Left kidney (tissue), 8 donors: ENCODE measurements around the gene PRR20B. TPM values are rescaled to one million over a fixed set of nuclear protein-coding genes. Genes with fewer than 3 reads are reported as not detected.
"Not testable (repeated sequence)": the region's sequence is repeated elsewhere in the genome, so short reads cannot be mapped to it uniquely, and the experiment has no call there.

Experiments used
- DNase-seq: peaks from one replicate; pipeline ENCODE4 v3.0.0-alpha.2; 2013
- long read RNA-seq, 8 donors: transcript quantifications; one replicate each; lab custom pipeline, GENCODE V29; 2026
- polyA plus RNA-seq: library from polyadenylated mRNA; unstranded; fragments of 120-200 nt; gene quantifications from one replicate; pipeline ENCODE4 v1.2.1, GENCODE V29; 2013; ENCODE audit not compliant: insufficient read length

The PRR20B gene
- not detected for polyA plus RNA-seq
- long read RNA-seq, donor 1, result 0 reads
- long read RNA-seq, donor 2, result 0 reads
- long read RNA-seq, donor 3, result 0 reads
- long read RNA-seq, donor 4, result 0 reads
- long read RNA-seq, donor 5, result 0 reads
- long read RNA-seq, donor 6, result 0 reads
- long read RNA-seq, donor 7, result 0 reads
- long read RNA-seq, donor 8, result 0 reads

DNA sequence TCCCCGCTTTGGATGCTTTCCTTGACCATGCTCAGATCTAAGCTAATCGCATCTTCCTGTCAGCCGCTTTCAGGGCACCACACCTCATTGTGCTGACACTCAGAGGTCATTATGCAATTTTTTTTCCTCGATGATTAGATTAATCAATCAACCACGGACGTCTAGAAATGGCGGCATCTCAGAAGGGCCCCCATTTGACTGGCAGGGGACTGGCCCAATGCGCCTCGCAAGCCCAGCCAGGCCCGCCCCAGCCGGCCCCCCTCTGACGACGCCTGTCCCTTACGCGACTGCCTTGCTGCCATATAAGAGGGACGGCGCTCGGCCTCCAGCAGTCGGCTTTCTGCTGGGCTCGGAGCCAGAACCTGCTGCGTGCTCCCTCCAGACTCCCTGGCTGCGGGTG, at the start of gene PRR20B:
Gene PRR20B, plus strand, starts transcription at position 301 of the 400 bp plus-strand sequence. CDS start 387 bp downstream, outside the sequence.
- not testable (repeated sequence) for DNase-seq

DNA sequence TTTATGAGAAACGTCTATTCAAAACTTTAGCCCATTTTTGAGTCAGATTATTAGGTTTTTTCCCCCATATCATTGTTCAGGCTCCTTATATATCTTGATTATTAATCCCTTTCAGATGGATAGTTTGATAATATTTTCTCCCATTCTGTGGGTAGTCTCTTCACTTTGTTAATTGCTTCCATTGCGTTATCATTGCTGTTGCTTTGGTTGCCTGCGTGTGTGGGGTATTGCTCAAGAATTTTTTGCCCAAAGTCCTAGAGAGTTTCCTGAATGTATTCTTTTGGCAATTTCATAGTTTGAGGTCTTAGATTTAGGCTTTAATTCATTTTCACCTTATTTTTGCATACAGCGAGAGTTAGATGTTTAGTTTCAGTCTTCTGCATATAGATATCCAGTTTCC, 32.3 kb upstream of the PRR20B start:
- DNase-seq, result no peak

DNA sequence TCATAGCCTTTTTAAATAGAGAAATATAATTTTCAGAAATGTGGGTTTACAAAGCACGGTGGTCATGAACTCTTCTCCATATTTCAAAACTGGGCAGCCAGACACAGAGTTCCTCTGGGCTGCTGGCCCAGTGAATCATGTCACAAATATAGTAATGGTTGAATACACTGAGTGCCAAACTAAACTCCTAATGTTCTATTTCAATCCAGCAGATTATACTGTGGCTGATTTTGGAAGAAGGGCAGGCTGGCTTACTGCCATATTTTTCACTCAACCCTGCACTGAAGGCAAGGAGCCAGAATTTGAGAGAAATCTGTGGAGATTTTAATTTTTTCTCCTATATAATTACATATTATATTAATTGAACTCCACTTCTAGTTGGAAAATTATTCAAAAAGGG, 23.6 kb upstream of the PRR20B start:
- no peak for DNase-seq

DNA sequence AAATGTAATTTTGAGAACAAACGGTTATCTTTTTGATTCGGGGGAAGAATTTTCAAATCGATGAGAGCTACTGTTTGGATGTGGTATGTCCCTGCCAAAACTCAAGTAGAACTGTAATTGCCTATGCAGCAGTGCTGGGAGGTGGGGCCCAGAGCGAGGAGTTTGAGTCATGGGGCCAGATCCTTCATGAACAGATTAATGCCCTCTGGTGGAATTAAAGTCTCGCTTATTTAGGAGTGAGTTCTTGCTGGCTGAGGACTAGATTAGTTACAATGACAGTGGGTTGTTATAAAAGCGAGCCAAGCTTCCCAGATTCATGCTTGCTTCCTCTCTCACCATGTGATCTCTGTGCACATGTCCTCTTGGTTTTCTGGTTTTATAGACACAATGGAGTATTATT, 18.4 kb upstream of the PRR20B start:
- DNase-seq, result no peak

DNA sequence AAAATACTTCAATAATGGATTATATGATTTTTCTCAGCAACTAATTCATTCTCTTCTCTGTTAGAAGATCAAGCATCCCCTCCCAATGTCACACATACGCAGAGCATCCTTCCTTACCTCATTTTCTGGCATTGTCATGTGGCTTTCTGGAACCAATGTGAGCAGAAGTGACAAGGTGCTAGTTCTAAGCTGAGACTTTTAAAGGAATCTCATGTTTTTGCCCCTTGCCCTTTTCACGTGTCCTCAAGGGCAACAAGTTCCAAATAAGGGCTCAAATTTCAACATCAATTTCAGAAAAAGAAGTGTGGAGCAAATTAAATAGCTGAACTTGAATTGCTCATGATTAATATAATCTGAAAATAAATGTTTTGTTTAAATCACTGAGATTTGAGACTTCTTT, 11.2 kb upstream of the PRR20B start:
- no peak for DNase-seq

DNA sequence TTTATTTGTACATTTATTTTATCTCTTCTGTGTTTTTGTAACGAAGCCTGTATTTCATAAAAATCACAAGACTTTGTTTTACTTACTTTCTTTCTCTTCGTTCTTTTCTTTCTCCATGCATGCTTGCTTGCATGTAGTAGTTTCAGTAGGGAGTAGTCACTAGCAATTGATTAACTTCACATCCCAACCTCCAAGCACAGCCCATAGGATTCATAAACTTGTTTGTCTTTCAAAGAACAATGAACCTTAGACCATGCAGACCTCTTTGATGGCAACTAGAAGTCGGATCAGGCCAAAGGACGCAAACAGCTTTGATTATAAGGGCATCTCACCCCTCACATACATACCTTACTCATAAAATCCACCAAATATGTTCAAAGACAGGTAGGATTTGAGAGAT, 9.7 kb upstream of the PRR20B start:
- no peak for DNase-seq

DNA sequence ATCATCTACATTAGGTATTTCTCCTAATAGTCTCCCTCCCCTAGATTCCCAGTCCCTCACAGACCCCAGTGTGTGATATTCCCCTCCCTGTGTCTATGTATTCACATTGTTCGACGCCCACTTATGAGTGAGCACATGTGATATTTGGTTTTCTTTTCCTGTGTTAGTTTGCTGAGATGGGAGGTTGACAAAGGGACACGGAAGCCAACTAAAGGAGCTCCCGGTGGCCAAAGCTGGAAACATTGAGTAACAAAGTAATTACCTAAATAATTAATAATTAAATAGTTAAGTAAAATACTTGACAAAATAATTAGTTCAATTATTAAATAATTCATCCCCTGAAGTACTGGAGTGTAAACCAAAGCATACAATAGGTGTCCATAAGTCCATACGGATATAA, 8.3 kb upstream of the PRR20B start:
- no peak for DNase-seq

DNA sequence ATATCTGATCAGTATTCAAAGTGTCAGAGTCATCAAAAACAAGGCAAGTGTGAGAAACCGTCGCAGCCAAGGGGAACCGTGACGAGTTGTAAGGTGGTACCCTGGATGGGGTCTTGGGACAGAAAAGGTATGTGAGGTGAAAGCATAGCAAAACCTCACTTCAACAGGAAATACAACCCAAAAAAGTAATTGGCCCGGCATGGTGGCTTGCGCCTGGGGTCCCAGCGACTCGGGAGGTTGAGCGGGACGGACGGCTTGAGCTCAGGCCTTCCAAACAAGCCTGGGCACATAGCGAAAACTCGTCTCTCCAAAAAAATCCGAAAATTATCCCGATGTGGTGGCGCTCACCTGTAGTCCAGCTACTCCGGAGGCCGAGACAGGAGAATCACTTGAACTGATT, 7.5 kb upstream of the PRR20B start:
- DNase-seq, result not testable (repeated sequence)

DNA sequence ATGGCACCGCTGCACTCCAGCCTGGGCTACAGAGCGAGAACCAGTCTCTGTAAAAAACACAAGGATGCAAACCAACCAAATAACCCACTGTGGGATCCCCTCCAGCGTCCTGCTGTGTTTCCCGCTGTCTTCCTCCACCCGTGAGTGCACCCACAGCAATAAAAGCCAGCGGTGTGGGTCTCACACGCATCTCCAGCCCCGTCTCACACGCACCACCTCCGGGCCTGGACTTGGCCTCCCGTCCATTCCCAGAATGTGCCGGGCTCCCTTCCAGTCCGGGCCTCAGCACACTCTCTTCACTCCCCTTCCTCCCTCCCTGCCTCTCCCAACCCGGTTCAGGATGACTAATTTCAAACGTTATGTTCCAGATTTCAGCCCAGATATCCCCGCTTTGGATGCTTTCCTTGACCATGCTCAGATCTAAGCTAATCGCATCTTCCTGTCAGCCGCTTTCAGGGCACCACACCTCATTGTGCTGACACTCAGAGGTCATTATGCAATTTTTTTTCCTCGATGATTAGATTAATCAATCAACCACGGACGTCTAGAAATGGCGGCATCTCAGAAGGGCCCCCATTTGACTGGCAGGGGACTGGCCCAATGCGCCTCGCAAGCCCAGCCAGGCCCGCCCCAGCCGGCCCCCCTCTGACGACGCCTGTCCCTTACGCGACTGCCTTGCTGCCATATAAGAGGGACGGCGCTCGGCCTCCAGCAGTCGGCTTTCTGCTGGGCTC, 6.9 kb upstream of the PRR20B start, which contains the start of gene PRR20A:
Gene PRR20A, plus strand, starts transcription at position 684 of the 734 bp plus-strand sequence. CDS start 387 bp downstream, outside the sequence.
- DNase-seq, result not testable (repeated sequence)

DNA sequence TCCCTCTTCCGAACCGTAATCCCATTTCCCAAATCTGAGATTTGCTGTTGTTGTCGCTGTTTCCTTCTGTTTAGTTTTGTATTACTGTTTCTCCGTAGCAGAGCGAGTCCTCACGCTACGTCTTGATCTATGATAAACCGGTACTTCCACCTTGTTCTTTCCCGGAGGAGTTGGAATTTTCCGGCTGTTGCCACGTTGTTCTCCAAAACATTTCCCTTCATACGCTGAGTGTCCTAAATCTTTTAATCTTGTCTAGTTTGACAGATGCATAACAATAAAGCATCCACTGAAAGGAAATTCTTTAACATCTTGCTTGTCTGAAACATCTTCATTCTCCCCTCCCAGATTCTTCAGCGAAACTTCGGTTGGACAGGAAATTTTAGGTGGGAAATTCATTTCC, 818 bp downstream of the PRR20B start:
- not testable (repeated sequence) for DNase-seq

DNA sequence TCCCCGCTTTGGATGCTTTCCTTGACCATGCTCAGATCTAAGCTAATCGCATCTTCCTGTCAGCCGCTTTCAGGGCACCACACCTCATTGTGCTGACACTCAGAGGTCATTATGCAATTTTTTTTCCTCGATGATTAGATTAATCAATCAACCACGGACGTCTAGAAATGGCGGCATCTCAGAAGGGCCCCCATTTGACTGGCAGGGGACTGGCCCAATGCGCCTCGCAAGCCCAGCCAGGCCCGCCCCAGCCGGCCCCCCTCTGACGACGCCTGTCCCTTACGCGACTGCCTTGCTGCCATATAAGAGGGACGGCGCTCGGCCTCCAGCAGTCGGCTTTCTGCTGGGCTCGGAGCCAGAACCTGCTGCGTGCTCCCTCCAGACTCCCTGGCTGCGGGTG, 6.5 kb downstream of the PRR20B start, which contains the start of gene PRR20C:
Gene PRR20C, plus strand, starts transcription at position 301 of the 400 bp plus-strand sequence. CDS start 387 bp downstream, outside the sequence.
- DNase-seq, result not testable (repeated sequence)

DNA sequence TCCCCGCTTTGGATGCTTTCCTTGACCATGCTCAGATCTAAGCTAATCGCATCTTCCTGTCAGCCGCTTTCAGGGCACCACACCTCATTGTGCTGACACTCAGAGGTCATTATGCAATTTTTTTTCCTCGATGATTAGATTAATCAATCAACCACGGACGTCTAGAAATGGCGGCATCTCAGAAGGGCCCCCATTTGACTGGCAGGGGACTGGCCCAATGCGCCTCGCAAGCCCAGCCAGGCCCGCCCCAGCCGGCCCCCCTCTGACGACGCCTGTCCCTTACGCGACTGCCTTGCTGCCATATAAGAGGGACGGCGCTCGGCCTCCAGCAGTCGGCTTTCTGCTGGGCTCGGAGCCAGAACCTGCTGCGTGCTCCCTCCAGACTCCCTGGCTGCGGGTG, 13.0 kb downstream of the PRR20B start, which contains the start of gene PRR20D:
Gene PRR20D, plus strand, starts transcription at position 301 of the 400 bp plus-strand sequence. CDS start 387 bp downstream, outside the sequence.
- DNase-seq, result not testable (repeated sequence)

DNA sequence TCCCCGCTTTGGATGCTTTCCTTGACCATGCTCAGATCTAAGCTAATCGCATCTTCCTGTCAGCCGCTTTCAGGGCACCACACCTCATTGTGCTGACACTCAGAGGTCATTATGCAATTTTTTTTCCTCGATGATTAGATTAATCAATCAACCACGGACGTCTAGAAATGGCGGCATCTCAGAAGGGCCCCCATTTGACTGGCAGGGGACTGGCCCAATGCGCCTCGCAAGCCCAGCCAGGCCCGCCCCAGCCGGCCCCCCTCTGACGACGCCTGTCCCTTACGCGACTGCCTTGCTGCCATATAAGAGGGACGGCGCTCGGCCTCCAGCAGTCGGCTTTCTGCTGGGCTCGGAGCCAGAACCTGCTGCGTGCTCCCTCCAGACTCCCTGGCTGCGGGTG, 19.6 kb downstream of the PRR20B start, which contains the start of gene PRR20E:
Gene PRR20E, plus strand, starts transcription at position 301 of the 400 bp plus-strand sequence. CDS start 387 bp downstream, outside the sequence.
- not testable (repeated sequence) for DNase-seq

DNA sequence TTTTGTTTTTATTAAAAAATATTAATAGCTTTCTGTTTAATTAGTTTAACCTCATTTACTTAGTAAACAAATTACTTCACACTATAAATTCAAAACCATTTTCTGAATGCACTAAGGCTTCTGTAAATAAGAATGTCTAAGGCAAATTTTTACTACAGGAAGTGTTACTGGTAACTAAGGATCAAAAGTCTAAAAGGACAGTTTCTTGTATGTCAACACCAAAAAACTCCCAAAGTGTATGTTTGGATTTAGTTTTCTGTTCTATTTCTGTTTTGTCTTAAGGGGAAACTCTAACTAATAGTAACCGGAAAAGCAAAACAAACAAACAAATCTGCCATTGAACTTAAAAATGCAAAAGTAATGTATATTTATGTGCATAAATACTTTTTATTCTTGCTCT, 44.4 kb downstream of the PRR20B start:
- DNase-seq, result no peak

Other genes with a start within 250 kb of the PRR20B start
- gene PRR20A, start 6.6 kb upstream of the PRR20B start, polyA plus RNA-seq, result not detected
- not detected for gene PRR20C, start 6.6 kb downstream of the PRR20B start, polyA plus RNA-seq
- gene PRR20D, start 13.1 kb downstream of the PRR20B start, polyA plus RNA-seq, result not detected
- not detected for gene PRR20E, start 19.7 kb downstream of the PRR20B start, polyA plus RNA-seq